ENCODE measurements around the gene TRIM15.

Gene TRIM15

GRCh38 chr6:30147096-30147495, 16.2 kb upstream of the TRIM15 start:
- DNase-seq, result no peak

GRCh38 chr6:30149234-30149633, 14.1 kb upstream of the TRIM15 start:
- DNase-seq, result no peak

- DNase-seq, result no peak
These were observed 13.3 kb upstream of the TRIM15 start for GRCh38 chr6:30149858-30150550.

- no peak for DNase-seq
These were observed 12.5 kb upstream of the TRIM15 start for GRCh38 chr6:30150671-30151395.

- DNase-seq, result no peak
These were observed 11.8 kb upstream of the TRIM15 start for GRCh38 chr6:30151580-30151979.

GRCh38 chr6:30152016-30152673, 11.2 kb upstream of the TRIM15 start:
- no peak for DNase-seq

- no peak for DNase-seq
These were observed 10.3 kb upstream of the TRIM15 start for GRCh38 chr6:30152910-30153610.

GRCh38 chr6:30154061-30154460, 9.3 kb upstream of the TRIM15 start:
- DNase-seq, result no peak

GRCh38 chr6:30154709-30155519, 8.4 kb upstream of the TRIM15 start:
- DNase-seq, result no peak

GRCh38 chr6:30155520-30156261, 7.7 kb upstream of the TRIM15 start:
- DNase-seq, result no peak

GRCh38 chr6:30156262-30156599, 7.1 kb upstream of the TRIM15 start:
- no peak for DNase-seq

GRCh38 chr6:30156774-30157173, 6.6 kb upstream of the TRIM15 start:
- no peak for DNase-seq

GRCh38 chr6:30157581-30157980, 5.8 kb upstream of the TRIM15 start:
- no peak for DNase-seq

GRCh38 chr6:30157999-30158398, 5.3 kb upstream of the TRIM15 start:
- no peak for DNase-seq

GRCh38 chr6:30158475-30159040, 4.8 kb upstream of the TRIM15 start:
- no peak for DNase-seq

GRCh38 chr6:30160008-30160784, 3.1 kb upstream of the TRIM15 start:
- no peak for DNase-seq

GRCh38 chr6:30160785-30161531, 2.4 kb upstream of the TRIM15 start, which contains the start of gene TRIM10:
Gene TRIM10 (minus strand): TSS chr6:30161211. CDS start chr6:30160858, 353 bp downstream.
- DNase-seq, result no peak

GRCh38 chr6:30162265-30163089, 869 bp upstream of the TRIM15 start:
- no peak for DNase-seq

All from NCI-H1436 treated with DMSO at 0.1 percent for 48 hours (cell line).